Fibroblast of lung (primary cell): ENCODE measurements around the gene TMEM43. TPM values are rescaled to one million over a fixed set of nuclear protein-coding genes. Genes with fewer than 3 reads are reported as not detected.
"Not testable (repeated sequence)": the region's sequence is repeated elsewhere in the genome, so short reads cannot be mapped to it uniquely, and the experiment has no call there.

ENCODE experiments used
- DNase-seq, 2 donors: peaks; one replicate each; pipeline versions ENCODE4 v3.0.0 to v3.0.0-alpha.2; 2010; ENCODE audit warnings: low read depth in 2 of 2
- H2AFZ ChIP-seq: 2 replicates; pipeline ENCODE4 v1.5.1; 2012; ENCODE audit warnings: low read length, control low read depth, inconsistent platforms
- H3K27ac ChIP-seq: 2 replicates; pipeline ENCODE4 v1.5.1; 2011; ENCODE audit warnings: low read length, control low read depth; ENCODE audit not compliant: insufficient read depth
- H3K27me3 ChIP-seq: 2 replicates; pipeline ENCODE4 v1.5.1; 2011; ENCODE audit warnings: mild to moderate bottlenecking, low read length; ENCODE audit not compliant: control insufficient read depth, insufficient read depth
- H3K36me3 ChIP-seq: 2 replicates; pipeline ENCODE4 v1.5.1; 2011; ENCODE audit warnings: low read length; ENCODE audit not compliant: control insufficient read depth, insufficient read depth
- H3K4me1 ChIP-seq: 2 replicates; pipeline ENCODE4 v1.5.1; 2011; ENCODE audit warnings: low read length; ENCODE audit not compliant: control insufficient read depth, insufficient read depth; ENCODE audit errors: extremely low read depth
- H3K4me2 ChIP-seq: 2 replicates; pipeline ENCODE4 v1.5.1; 2011; ENCODE audit warnings: low read length, control low read depth; ENCODE audit not compliant: insufficient read depth; ENCODE audit errors: extremely low read depth
- H3K4me3 ChIP-seq, 4 experiments: fragments of 200-600 bp in 1 of 4; sonication (generic) in 1 of 4; replicated peaks in 1 of 4; 2 replicates each; pipeline ENCODE4 v1.5.1; 2011 to 2016; ENCODE audit warnings: low read length in 4 of 4, low read depth in 3 of 4, mild to moderate bottlenecking in 3 of 4, control low read depth in 2 of 4, inconsistent platforms in 1 of 4, mixed read lengths in 1 of 4; ENCODE audit not compliant: insufficient read depth in 1 of 4; ENCODE audit errors: control extremely low read depth in 1 of 4
- H3K79me2 ChIP-seq: 2 replicates; pipeline ENCODE4 v1.5.1; 2012; ENCODE audit warnings: mild to moderate bottlenecking, low read length, inconsistent platforms; ENCODE audit not compliant: control insufficient read depth, insufficient read depth
- H3K9ac ChIP-seq: 2 replicates; pipeline ENCODE4 v1.5.1; 2011; ENCODE audit warnings: mild to moderate bottlenecking, low read length, control low read depth; ENCODE audit not compliant: insufficient read depth
- H3K9me3 ChIP-seq: 2 replicates; pipeline ENCODE4 v1.5.1; 2012; ENCODE audit warnings: low read depth, low read length; ENCODE audit not compliant: control insufficient read depth, insufficient read depth
- H4K20me1 ChIP-seq: 2 replicates; pipeline ENCODE4 v1.5.1; 2011; ENCODE audit warnings: low read length; ENCODE audit not compliant: control insufficient read depth, insufficient read depth; ENCODE audit errors: extremely low read depth
- EZH2 ChIP-seq: IDR thresholded peaks from 2 replicates; pipeline ENCODE4 v1.5.1; 2012; ENCODE audit warnings: low read length, control low read depth, mild to moderate bottlenecking; ENCODE audit errors: missing control alignments
- polyA plus RNA-seq, 2 donors: library from polyadenylated mRNA; depleted of rRNA in 1 of 2; stranded (reverse) in 1 of 2; unstranded in 1 of 2; fragments of >200 nt; gene quantifications; 2 replicates each; pipeline ENCODE4 v1.2.1, GENCODE V29; 2011 to 2012; ENCODE audit warnings: missing spikeins in 1 of 2
- total RNA-seq: library from RNA; depleted of rRNA; stranded (reverse); fragments of >200 nt; gene quantifications from 2 replicates; pipeline ENCODE4 v1.2.1, GENCODE V29; 2014
- TF ChIP-seq, protein P1 (sequence below), 2 donors: IDR thresholded peaks in 1 of 2; conservative IDR thresholded peaks in 1 of 2; 1 replicate in 1 of 2; 2 replicates in 1 of 2; pipeline ENCODE4 v1.5.1; 2011 to 2012; ENCODE audit warnings: low read length in 2 of 2, control low read depth in 1 of 2, inconsistent platforms in 1 of 2, low read depth in 1 of 2, mild to moderate bottlenecking in 1 of 2

Gene TMEM43
- total and polyA plus RNA-seq, 2 donors (not counting 1 experiment from before 2014, with no cell fraction given) = 114 to 180 TPM

DNA sequence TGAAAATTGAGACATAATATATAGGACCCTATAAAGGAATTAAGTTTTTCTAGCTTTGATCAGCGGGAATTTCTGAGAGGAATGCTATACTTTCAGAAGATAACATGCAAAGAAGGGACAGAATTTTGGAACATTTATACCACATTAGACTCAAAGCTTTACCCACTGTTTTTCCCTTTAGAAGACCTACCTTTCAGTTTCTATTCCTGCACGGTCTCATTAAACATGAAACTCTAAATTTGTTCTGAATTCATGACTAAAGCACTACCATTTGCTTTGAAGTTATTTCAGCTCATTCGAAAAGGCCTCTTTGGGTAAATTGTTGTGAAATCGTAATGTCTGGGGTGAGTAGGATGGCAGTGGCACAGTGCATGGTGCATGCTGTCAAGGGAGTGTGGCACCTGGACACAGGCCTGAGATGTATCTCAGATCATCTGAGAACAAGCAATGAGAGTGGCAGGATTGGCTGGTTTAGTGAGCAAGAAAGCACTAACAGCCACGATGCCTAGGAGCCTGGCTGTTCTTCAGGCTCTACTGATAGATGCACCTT lies 42.7 kb upstream of the TMEM43 start:
- DNase-seq = no peak
- TF ChIP-seq, protein P1, sequence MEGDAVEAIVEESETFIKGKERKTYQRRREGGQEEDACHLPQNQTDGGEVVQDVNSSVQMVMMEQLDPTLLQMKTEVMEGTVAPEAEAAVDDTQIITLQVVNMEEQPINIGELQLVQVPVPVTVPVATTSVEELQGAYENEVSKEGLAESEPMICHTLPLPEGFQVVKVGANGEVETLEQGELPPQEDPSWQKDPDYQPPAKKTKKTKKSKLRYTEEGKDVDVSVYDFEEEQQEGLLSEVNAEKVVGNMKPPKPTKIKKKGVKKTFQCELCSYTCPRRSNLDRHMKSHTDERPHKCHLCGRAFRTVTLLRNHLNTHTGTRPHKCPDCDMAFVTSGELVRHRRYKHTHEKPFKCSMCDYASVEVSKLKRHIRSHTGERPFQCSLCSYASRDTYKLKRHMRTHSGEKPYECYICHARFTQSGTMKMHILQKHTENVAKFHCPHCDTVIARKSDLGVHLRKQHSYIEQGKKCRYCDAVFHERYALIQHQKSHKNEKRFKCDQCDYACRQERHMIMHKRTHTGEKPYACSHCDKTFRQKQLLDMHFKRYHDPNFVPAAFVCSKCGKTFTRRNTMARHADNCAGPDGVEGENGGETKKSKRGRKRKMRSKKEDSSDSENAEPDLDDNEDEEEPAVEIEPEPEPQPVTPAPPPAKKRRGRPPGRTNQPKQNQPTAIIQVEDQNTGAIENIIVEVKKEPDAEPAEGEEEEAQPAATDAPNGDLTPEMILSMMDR (conservative IDR thresholded peaks at IDR 0.05 in 1 of 2, IDR thresholded peaks at IDR 0.05 in 1 of 2; ENCODE audit: low read depth in 1 of 2, low read length in 2 of 2) = no peak
- no peak for TF ChIP-seq EZH2
- no peaks in the 10 kb centered on the region for H3K36me3 ChIP-seq

DNA sequence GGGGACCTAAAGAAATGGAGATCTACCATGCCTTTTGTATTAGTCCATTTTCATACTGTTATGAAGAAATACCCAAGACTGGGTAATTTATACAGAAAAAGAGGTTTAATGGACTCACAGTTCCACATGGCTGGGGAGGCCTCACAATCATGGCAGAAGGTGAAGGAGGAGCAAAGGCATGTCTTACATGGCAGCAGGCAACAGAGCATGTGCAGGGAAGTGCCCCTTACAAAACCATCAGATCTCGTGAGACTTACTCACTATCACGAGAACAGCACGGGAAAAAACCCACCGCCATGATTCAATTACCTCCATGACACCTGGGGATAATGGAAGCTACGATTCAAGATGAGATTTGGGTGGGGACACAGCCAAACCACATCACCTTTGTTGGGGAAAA lies 37.4 kb upstream of the TMEM43 start:
- not testable (repeated sequence) for H3K4me1 ChIP-seq, H3K27me3 ChIP-seq, H3K4me2 ChIP-seq, H3K27ac ChIP-seq, H3K4me3 ChIP-seq, DNase-seq, H4K20me1 ChIP-seq, H3K9ac ChIP-seq, H3K9me3 ChIP-seq, H3K79me2 ChIP-seq, H2AFZ ChIP-seq, H3K36me3 ChIP-seq

More for the DNA sequence above, 42.7 kb upstream of the TMEM43 start:
- Histone ChIP-seq H3K4me1 (no peaks in the 10 kb centered on the region), H3K4me2 (no peak overlapping the region), H4K20me1 (no peaks in the 10 kb centered on the region), H3K27ac (no peak overlapping the region), H2AFZ (no peak overlapping the region), H3K79me2 (no peaks in the 10 kb centered on the region), H3K9ac (no peak overlapping the region), H3K4me3 (no peak overlapping the region), H3K9me3 (no peaks in the 10 kb centered on the region), H3K27me3 (no peaks in the 10 kb centered on the region)

DNA sequence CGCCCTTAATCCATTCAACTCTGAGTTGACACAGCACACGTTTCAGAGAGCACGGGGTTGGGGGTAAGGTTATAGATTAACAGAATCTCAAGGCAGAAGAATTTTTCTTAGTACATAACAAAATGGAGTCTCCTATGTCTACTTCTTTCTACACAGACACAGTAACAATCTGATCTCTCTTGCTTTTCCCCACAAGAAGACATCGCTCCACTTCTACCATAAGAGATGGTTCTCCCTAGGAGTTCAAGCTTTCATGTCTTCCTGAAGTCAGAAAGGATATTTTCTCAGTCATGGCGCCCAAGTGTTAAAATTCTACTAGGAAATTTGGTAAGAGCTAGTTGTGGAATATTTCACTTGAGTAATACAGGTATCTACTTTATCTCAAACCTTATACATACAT lies 32.9 kb upstream of the TMEM43 start:
- not testable (repeated sequence) for H3K36me3 ChIP-seq, H3K79me2 ChIP-seq, DNase-seq, H3K9ac ChIP-seq, H3K27me3 ChIP-seq, H3K27ac ChIP-seq, H4K20me1 ChIP-seq, H3K4me3 ChIP-seq, H3K9me3 ChIP-seq, H3K4me2 ChIP-seq, H2AFZ ChIP-seq, H3K4me1 ChIP-seq

DNA sequence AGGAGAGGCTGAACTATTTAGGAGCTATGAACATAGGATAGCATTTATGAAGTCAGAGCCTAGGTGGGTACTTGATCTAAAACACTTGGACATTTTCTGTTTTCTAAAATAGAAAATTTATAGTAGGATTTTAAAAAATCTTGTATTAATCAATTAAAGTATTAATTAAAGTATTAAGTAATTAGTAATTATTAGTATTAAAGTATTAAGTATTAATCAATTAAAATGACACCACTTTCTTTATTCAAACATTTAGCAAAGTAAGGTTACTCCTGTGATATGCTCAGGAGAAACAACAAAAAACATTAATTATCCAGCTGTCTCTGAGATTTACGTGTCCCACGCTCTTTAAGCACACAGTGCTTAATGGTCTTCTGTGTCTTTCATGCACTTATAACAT lies 32.4 kb upstream of the TMEM43 start:
- TF ChIP-seq EZH2 = no peak
- TF ChIP-seq, protein P1 (conservative IDR thresholded peaks at IDR 0.05 in 1 of 2, IDR thresholded peaks at IDR 0.05 in 1 of 2; ENCODE audit: low read depth in 1 of 2, low read length in 2 of 2) = no peak
- Histone ChIP-seq H2AFZ (no peak overlapping the region), H3K79me2 (no peaks in the 10 kb centered on the region), H3K27ac (no peak overlapping the region), H3K36me3 (no peaks in the 10 kb centered on the region), H3K9ac (no peak overlapping the region), H3K27me3 (no peaks in the 10 kb centered on the region), H3K4me2 (no peak overlapping the region), H3K4me1 (no peaks in the 10 kb centered on the region), H3K4me3 (no peak overlapping the region), H3K9me3 (no peaks in the 10 kb centered on the region), H4K20me1 (no peaks in the 10 kb centered on the region)
- no peak for DNase-seq
